SK-N-MC (cell line): ENCODE data around the gene MOSPD3.

Source experiments
- FOXP2 ChIP-seq: optimal IDR thresholded peaks from 2 replicates; pipeline ENCODE3; 2011; ENCODE audit warnings: mild to moderate bottlenecking, moderate library complexity; ENCODE audit not compliant: insufficient read depth; ENCODE audit errors: extremely low read length, control extremely low read depth
- POLR2AphosphoS5 ChIP-seq: IDR thresholded peaks from 2 replicates; pipeline ENCODE4 v1.6.1; 2012; ENCODE audit warnings: mild to moderate bottlenecking, low read depth, low read length, borderline replicate concordance

GRCh38 chr7:100611983-100612729, at the start of gene MOSPD3:
- TF ChIP-seq POLR2AphosphoS5 (no peak; the same call in 1 of the 2 replicates), FOXP2 (no peak)
